Cardiac fibroblast (primary cell): ENCODE results near the gene RNASEH1.

ENCODE experiments used
- DNase-seq, 2 donors: peaks; one replicate each; pipeline versions ENCODE4 v3.0.0 to v3.0.0-alpha.2; 2010; ENCODE audit warnings: low read depth in 2 of 2
- H3K4me3 ChIP-seq, 2 donors: replicated peaks in 1 of 2; 1 replicate in 1 of 2; 2 replicates in 1 of 2; pipeline ENCODE4 v1.5.1; 2011; ENCODE audit warnings: low read depth in 2 of 2, low read length in 2 of 2, mild to moderate bottlenecking in 2 of 2, moderate library complexity in 1 of 2
- CTCF ChIP-seq: IDR thresholded peaks from one replicate; pipeline ENCODE4 v1.5.1; 2011; ENCODE audit warnings: low read depth, mild to moderate bottlenecking, low read length, inconsistent platforms

The RNASEH1 gene

DNA sequence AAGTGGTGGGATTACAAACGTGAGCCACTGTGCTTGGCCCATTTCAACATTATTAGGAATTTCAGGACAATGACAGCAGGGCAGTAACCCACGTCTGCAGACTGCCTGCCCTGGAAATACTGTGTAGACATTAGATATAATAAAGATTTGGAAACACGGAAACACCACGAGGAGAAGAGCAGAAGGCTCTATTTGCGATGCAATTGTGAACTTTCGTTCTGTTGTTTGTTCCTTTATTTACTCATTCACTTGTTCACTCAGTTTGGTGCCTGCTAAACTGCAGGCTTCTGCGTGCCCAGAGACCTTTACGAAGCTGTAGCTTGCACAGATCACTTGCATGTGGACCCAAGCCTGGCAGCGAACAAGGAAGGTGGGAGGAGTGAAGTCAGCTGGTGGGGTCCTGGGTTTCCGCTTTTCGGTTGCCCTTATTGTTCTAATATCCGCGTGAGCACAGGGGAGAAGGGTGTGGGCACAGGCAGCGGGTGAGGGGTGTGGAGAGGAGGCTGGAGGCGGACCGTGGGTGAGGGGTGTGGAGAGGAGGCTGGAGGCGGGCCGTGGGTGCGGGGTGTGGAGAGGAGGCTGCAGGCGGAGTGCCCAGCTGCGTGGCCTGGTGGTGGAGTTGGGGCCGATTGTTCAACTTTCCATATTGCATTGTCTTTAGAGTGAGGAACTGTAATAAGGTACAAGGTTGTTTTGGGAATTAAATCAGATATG lies 40.2 kb upstream of the RNASEH1 start:
- no peak for DNase-seq
- TF ChIP-seq CTCF, result no peak
- no peak overlapping the region for H3K4me3 ChIP-seq

DNA sequence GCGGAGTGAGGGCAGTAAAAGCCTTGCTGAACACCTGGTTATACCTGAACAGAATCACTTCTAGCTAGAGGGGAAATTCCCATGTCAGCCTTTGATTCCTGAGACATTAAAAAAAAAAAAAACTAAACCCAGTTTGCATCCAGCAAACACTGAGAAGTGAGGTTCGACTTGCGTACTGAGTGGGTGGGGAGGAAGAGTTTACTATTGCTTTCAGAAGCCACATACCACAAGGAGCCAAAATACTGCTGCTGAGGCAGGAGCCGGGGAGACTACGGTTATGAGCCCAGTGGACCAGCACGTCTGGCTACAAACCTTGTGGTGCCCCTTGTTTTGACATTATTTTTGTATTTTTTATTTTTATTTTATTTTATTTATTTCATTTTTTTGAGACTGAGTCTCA lies 39.4 kb upstream of the RNASEH1 start:
- no peak overlapping the region for H3K4me3 ChIP-seq
- TF ChIP-seq CTCF, result no peak
- no peak for DNase-seq

- no peak overlapping the region for H3K4me3 ChIP-seq
- no peak for DNase-seq
- no peak for TF ChIP-seq CTCF
Measured at GRCh38 chr2:3596901-3597417, 38.8 kb upstream of the RNASEH1 start.

- no peak for DNase-seq
- TF ChIP-seq CTCF, result no peak
- H3K4me3 ChIP-seq, result no peak overlapping the region
Measured at GRCh38 chr2:3595985-3596384, 37.9 kb upstream of the RNASEH1 start.

DNA sequence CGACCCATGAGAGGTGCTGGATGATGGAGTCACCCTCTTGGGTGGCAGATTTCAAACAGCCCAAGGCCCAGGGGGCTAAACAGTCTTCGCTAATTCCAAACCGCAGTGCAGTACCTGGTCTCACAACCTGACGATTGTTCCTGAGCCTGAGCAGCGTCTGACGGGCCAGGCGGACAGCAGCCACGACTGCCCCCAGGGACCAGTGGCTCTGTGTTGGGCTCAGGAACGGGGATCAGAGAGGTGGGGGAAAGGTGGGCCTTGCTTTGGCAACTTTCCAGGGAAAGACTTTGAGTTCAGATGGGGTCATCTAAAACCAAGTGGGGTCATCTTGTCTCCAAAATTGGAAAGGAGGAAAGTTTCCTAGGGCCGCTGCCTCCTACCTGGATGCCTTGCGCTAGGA lies 37.3 kb upstream of the RNASEH1 start:
- DNase-seq, result no peak
- H3K4me3 ChIP-seq, result peak overlapping the region; percentile 30 to 34
- TF ChIP-seq CTCF, result no peak

- peak; percentile 38 to 63 for DNase-seq
- peak; percentile 48 for TF ChIP-seq CTCF
- peak within 1 kb of the TSS; percentile 30 to 34 for H3K4me3 ChIP-seq
Measured at GRCh38 chr2:3594493-3595281, 36.6 kb upstream of the RNASEH1 start, which contains the start of gene COLEC11. TSS of gene COLEC11 (plus strand) at chr2:3595112. CDS start at chr2:3604341, 9,229 bp downstream.
